Mononuclear cell (primary cell): ENCODE measurements around the gene NOL3. TPM values are rescaled to one million over a fixed set of nuclear protein-coding genes. Genes with fewer than 3 reads are reported as not detected.
"Not testable (repeated sequence)": the region's sequence is repeated elsewhere in the genome, so short reads cannot be mapped to it uniquely, and the experiment has no call there.

Source experiments
- H3K27me3 ChIP-seq: 2 replicates; pipeline ENCODE4 v1.6.0; 2011; ENCODE audit warnings: low read length, control low read depth; ENCODE audit not compliant: insufficient read depth
- H3K4me1 ChIP-seq: 2 replicates; pipeline ENCODE4 v1.5.1; 2011; ENCODE audit warnings: mild to moderate bottlenecking, low read length, control low read depth; ENCODE audit not compliant: insufficient read depth
- H3K4me3 ChIP-seq: 2 replicates; pipeline ENCODE4 v1.5.1; 2011; ENCODE audit warnings: mild to moderate bottlenecking, low read length, moderate library complexity
- H3K9me3 ChIP-seq: 2 replicates; pipeline ENCODE4 v1.5.1; 2011; ENCODE audit warnings: low read depth, mild to moderate bottlenecking, control low read depth, low read length
- total RNA-seq: library from RNA; depleted of rRNA; stranded (reverse); fragments of >200 nt; gene quantifications from one replicate; pipeline ENCODE4 v1.2.3, GENCODE V29; 2012

The NOL3 gene
- total RNA-seq = 0.73 TPM

- Histone ChIP-seq H3K9me3 (no peaks in the 10 kb centered on the region), H3K4me3 (no peak within 1 kb of the TSS), H3K4me1 (peaks cover 58% of the 10 kb centered on the region), H3K27me3 (peaks cover 73% of the 10 kb centered on the region)
Observed at GRCh38 chr16:67170168-67170948, at the start of gene NOL3. Gene NOL3, plus strand, starts transcription at chr16:67170538.

GRCh38 chr16:67122799-67123198, 47.5 kb upstream of the NOL3 start:
- H3K4me1 ChIP-seq, H3K27me3 ChIP-seq, H3K4me3 ChIP-seq, H3K9me3 ChIP-seq: not testable (repeated sequence)

GRCh38 chr16:67128417-67128816, 41.9 kb upstream of the NOL3 start:
- H3K4me3 ChIP-seq = no peak overlapping the region
- no peaks in the 10 kb centered on the region for H3K9me3 ChIP-seq
- no peaks in the 10 kb centered on the region for H3K4me1 ChIP-seq
- H3K27me3 ChIP-seq = no peaks in the 10 kb centered on the region

GRCh38 chr16:67128887-67129286, 41.5 kb upstream of the NOL3 start:
- Histone ChIP-seq H3K9me3 (no peaks in the 10 kb centered on the region), H3K4me3 (no peak overlapping the region), H3K27me3 (no peaks in the 10 kb centered on the region), H3K4me1 (no peaks in the 10 kb centered on the region)

- Histone ChIP-seq H3K4me3 (no peak overlapping the region), H3K4me1 (no peaks in the 10 kb centered on the region)
Observed at GRCh38 chr16:67129422-67129821, 40.9 kb upstream of the NOL3 start.

GRCh38 chr16:67137605-67138004, 32.7 kb upstream of the NOL3 start:
- Histone ChIP-seq H3K27me3 (no peaks in the 10 kb centered on the region), H3K9me3 (no peaks in the 10 kb centered on the region), H3K4me3 (no peak overlapping the region), H3K4me1 (no peaks in the 10 kb centered on the region)

More at GRCh38 chr16:67129422-67129821, 40.9 kb upstream of the NOL3 start:
- H3K27me3 ChIP-seq = no peaks in the 10 kb centered on the region
- H3K9me3 ChIP-seq = no peaks in the 10 kb centered on the region

GRCh38 chr16:67141391-67141790, 28.9 kb upstream of the NOL3 start:
- H3K4me1 ChIP-seq = no peaks in the 10 kb centered on the region
- no peaks in the 10 kb centered on the region for H3K9me3 ChIP-seq
- no peak overlapping the region for H3K4me3 ChIP-seq
- no peaks in the 10 kb centered on the region for H3K27me3 ChIP-seq

- no peaks in the 10 kb centered on the region for H3K4me1 ChIP-seq
- H3K27me3 ChIP-seq = no peaks in the 10 kb centered on the region
- H3K4me3 ChIP-seq = no peak overlapping the region
- no peaks in the 10 kb centered on the region for H3K9me3 ChIP-seq
Observed at GRCh38 chr16:67142342-67142741, 28.0 kb upstream of the NOL3 start.

- peaks cover 6% of the 10 kb centered on the region for H3K27me3 ChIP-seq
- no peaks in the 10 kb centered on the region for H3K9me3 ChIP-seq
- H3K4me1 ChIP-seq = peaks cover 2% of the 10 kb centered on the region
- H3K4me3 ChIP-seq = no peak overlapping the region
Observed at GRCh38 chr16:67144943-67145342, 25.4 kb upstream of the NOL3 start.

GRCh38 chr16:67145746-67146145, 24.6 kb upstream of the NOL3 start:
- Histone ChIP-seq H3K4me3 (no peak overlapping the region), H3K27me3 (peaks cover 8% of the 10 kb centered on the region), H3K4me1 (peaks cover 10% of the 10 kb centered on the region), H3K9me3 (no peaks in the 10 kb centered on the region)

- H3K27me3 ChIP-seq = peaks cover 18% of the 10 kb centered on the region
Observed at GRCh38 chr16:67146523-67147357, 23.6 kb upstream of the NOL3 start.

GRCh38 chr16:67147437-67148140, 22.7 kb upstream of the NOL3 start:
- H3K4me1 ChIP-seq = peaks cover 15% of the 10 kb centered on the region
- peaks cover 21% of the 10 kb centered on the region for H3K27me3 ChIP-seq
- no peaks in the 10 kb centered on the region for H3K9me3 ChIP-seq
- no peak overlapping the region for H3K4me3 ChIP-seq

More at GRCh38 chr16:67146523-67147357, 23.6 kb upstream of the NOL3 start:
- H3K4me3 ChIP-seq = no peak overlapping the region
- peaks cover 15% of the 10 kb centered on the region for H3K4me1 ChIP-seq
- H3K9me3 ChIP-seq = no peaks in the 10 kb centered on the region

GRCh38 chr16:67148221-67148620, 22.1 kb upstream of the NOL3 start:
- Histone ChIP-seq H3K27me3 (peaks cover 21% of the 10 kb centered on the region), H3K9me3 (no peaks in the 10 kb centered on the region), H3K4me1 (peaks cover 15% of the 10 kb centered on the region), H3K4me3 (no peak overlapping the region)

GRCh38 chr16:67148656-67149275, 21.6 kb upstream of the NOL3 start:
- peaks cover 15% of the 10 kb centered on the region for H3K4me1 ChIP-seq
- H3K27me3 ChIP-seq = peaks cover 21% of the 10 kb centered on the region
- H3K9me3 ChIP-seq = no peaks in the 10 kb centered on the region
- no peak overlapping the region for H3K4me3 ChIP-seq
